ENCODE data around the gene TMEM41A.
"Not testable (repeated sequence)": the region's sequence is repeated elsewhere in the genome, so short reads cannot be mapped to it uniquely, and the experiment has no call there.

TMEM41A gene

GRCh38 chr3:185502987-185503386, 4.2 kb upstream of the TMEM41A start:
- DNase-seq (ENCODE audit: low read depth, low spot score): no peak
- no peak overlapping the region for H3K4me3 ChIP-seq (ENCODE audit: low read length)

GRCh38 chr3:185490241-185490640, 8.6 kb downstream of the TMEM41A start:
- no peak for DNase-seq (ENCODE audit: low read depth, low spot score)

GRCh38 chr3:185489462-185489861, 9.4 kb downstream of the TMEM41A start:
- no peak overlapping the region for H3K4me3 ChIP-seq (ENCODE audit: low read length)
- no peak for DNase-seq (ENCODE audit: low read depth, low spot score)

More at GRCh38 chr3:185490241-185490640, 8.6 kb downstream of the TMEM41A start:
- no peak overlapping the region for H3K4me3 ChIP-seq (ENCODE audit: low read length)

GRCh38 chr3:185488465-185488864, 10.4 kb downstream of the TMEM41A start:
- no peak overlapping the region for H3K4me3 ChIP-seq (ENCODE audit: low read length)
- no peak for DNase-seq (ENCODE audit: low read depth, low spot score)

- no peak for DNase-seq (ENCODE audit: low read depth, low spot score)
- no peak overlapping the region for H3K4me3 ChIP-seq (ENCODE audit: low read length)
Measured at GRCh38 chr3:185486394-185486793, 12.4 kb downstream of the TMEM41A start.

- DNase-seq (ENCODE audit: low read depth, low spot score): no peak
Measured at GRCh38 chr3:185484296-185484695, 14.5 kb downstream of the TMEM41A start.

GRCh38 chr3:185479373-185479945, 19.4 kb downstream of the TMEM41A start:
- no peak overlapping the region for H3K4me3 ChIP-seq (ENCODE audit: low read length)
- DNase-seq (ENCODE audit: low read depth, low spot score): no peak

More at GRCh38 chr3:185484296-185484695, 14.5 kb downstream of the TMEM41A start:
- H3K4me3 ChIP-seq (ENCODE audit: low read length): no peak overlapping the region

GRCh38 chr3:185477316-185477715, 21.5 kb downstream of the TMEM41A start:
- no peak overlapping the region for H3K4me3 ChIP-seq (ENCODE audit: low read length)
- DNase-seq (ENCODE audit: low read depth, low spot score): no peak

GRCh38 chr3:185474922-185475321, 23.9 kb downstream of the TMEM41A start:
- H3K4me3 ChIP-seq (ENCODE audit: low read length); DNase-seq (ENCODE audit: low read depth, low spot score): not testable (repeated sequence)

GRCh38 chr3:185473290-185473815, 25.5 kb downstream of the TMEM41A start:
- DNase-seq (ENCODE audit: low read depth, low spot score): no peak
- H3K4me3 ChIP-seq (ENCODE audit: low read length): no peak overlapping the region

- H3K4me3 ChIP-seq (ENCODE audit: low read length): no peak overlapping the region
- DNase-seq (ENCODE audit: low read depth, low spot score): no peak
Measured at GRCh38 chr3:185470323-185470722, 28.5 kb downstream of the TMEM41A start.

GRCh38 chr3:185469542-185469941, 29.3 kb downstream of the TMEM41A start:
- DNase-seq (ENCODE audit: low read depth, low spot score): no peak
- no peak overlapping the region for H3K4me3 ChIP-seq (ENCODE audit: low read length)

- DNase-seq (ENCODE audit: low read depth, low spot score); H3K4me3 ChIP-seq (ENCODE audit: low read length): not testable (repeated sequence)
Measured at GRCh38 chr3:185466123-185466522, 32.7 kb downstream of the TMEM41A start.

GRCh38 chr3:185465471-185465870, 33.4 kb downstream of the TMEM41A start:
- no peak overlapping the region for H3K4me3 ChIP-seq (ENCODE audit: low read length)
- DNase-seq (ENCODE audit: low read depth, low spot score): no peak

- H3K4me3 ChIP-seq (ENCODE audit: low read length): no peak overlapping the region
- DNase-seq (ENCODE audit: low read depth, low spot score): peak; percentile 17
Measured at GRCh38 chr3:185460719-185461350, 38.0 kb downstream of the TMEM41A start.

GRCh38 chr3:185460309-185460708, 38.5 kb downstream of the TMEM41A start:
- DNase-seq (ENCODE audit: low read depth, low spot score): no peak
- no peak overlapping the region for H3K4me3 ChIP-seq (ENCODE audit: low read length)

GRCh38 chr3:185457376-185457775, 41.5 kb downstream of the TMEM41A start:
- H3K4me3 ChIP-seq (ENCODE audit: low read length): no peak overlapping the region

GRCh38 chr3:185451432-185451831, 47.4 kb downstream of the TMEM41A start:
- not testable (repeated sequence) for H3K4me3 ChIP-seq (ENCODE audit: low read length); DNase-seq (ENCODE audit: low read depth, low spot score)

More at GRCh38 chr3:185457376-185457775, 41.5 kb downstream of the TMEM41A start:
- no peak for DNase-seq (ENCODE audit: low read depth, low spot score)

GRCh38 chr3:185448107-185448506, 50.7 kb downstream of the TMEM41A start:
- no peak overlapping the region for H3K4me3 ChIP-seq (ENCODE audit: low read length)
- no peak for DNase-seq (ENCODE audit: low read depth, low spot score)

GRCh38 chr3:185444329-185444728, 54.5 kb downstream of the TMEM41A start:
- no peak for DNase-seq (ENCODE audit: low read depth, low spot score)
- H3K4me3 ChIP-seq (ENCODE audit: low read length): no peak overlapping the region

GRCh38 chr3:185442031-185442430, 56.8 kb downstream of the TMEM41A start:
- DNase-seq (ENCODE audit: low read depth, low spot score): no peak

More at GRCh38 chr3:185442031-185442430, 56.8 kb downstream of the TMEM41A start:
- no peak overlapping the region for H3K4me3 ChIP-seq (ENCODE audit: low read length)
